Neural cell (in vitro differentiated cells): ENCODE data around the gene SLC25A21.

Experiments used
- EP300 ChIP-seq: fragments of 450-650 bp; conservative IDR thresholded peaks from 2 replicates; pipeline ENCODE4 v1.6.1; 2014; ENCODE audit warnings: antibody characterized with exemption, mild to moderate bottlenecking, moderate library complexity; ENCODE audit not compliant: poor library complexity, severe bottlenecking
- EZH2 ChIP-seq: fragments of 200-600, 300-800 bp; shearing (Covaris generic), sonication (generic); IDR thresholded peaks from 2 replicates; pipeline ENCODE4 v1.6.1; 2014; ENCODE audit warnings: antibody characterized with exemption, low read length, borderline replicate concordance, mild to moderate bottlenecking; ENCODE audit not compliant: insufficient read depth, poor library complexity, severe bottlenecking
- MXI1 ChIP-seq: fragments of 450-650 bp; conservative IDR thresholded peaks from 2 replicates; pipeline ENCODE4 v1.6.1; 2014; ENCODE audit warnings: antibody characterized with exemption, mild to moderate bottlenecking; ENCODE audit not compliant: poor library complexity, severe bottlenecking
- POLR2AphosphoS5 ChIP-seq: IDR thresholded peaks from 2 replicates; pipeline ENCODE4 v1.6.1; 2012
- RAD21 ChIP-seq: fragments of 450-650 bp; conservative IDR thresholded peaks from 2 replicates; pipeline ENCODE4 v1.6.1; 2014; ENCODE audit warnings: antibody characterized with exemption, mild to moderate bottlenecking, moderate library complexity
- SMC3 ChIP-seq: fragments of 450-650 bp; conservative IDR thresholded peaks from 2 replicates; pipeline ENCODE4 v1.6.1; 2014; ENCODE audit warnings: antibody characterized with exemption, mild to moderate bottlenecking, moderate library complexity; ENCODE audit not compliant: poor library complexity
- TF ChIP-seq, protein P1 (sequence below): fragments of 450-650 bp; IDR thresholded peaks from 2 replicates; pipeline ENCODE4 v1.5.1; 2014; ENCODE audit warnings: antibody characterized with exemption, mild to moderate bottlenecking, moderate library complexity; ENCODE audit not compliant: poor library complexity, severe bottlenecking
- TF ChIP-seq, protein P2 (sequence below): IDR thresholded peaks from 2 replicates; pipeline ENCODE4 v1.6.1; 2012; ENCODE audit warnings: borderline replicate concordance

DNA sequence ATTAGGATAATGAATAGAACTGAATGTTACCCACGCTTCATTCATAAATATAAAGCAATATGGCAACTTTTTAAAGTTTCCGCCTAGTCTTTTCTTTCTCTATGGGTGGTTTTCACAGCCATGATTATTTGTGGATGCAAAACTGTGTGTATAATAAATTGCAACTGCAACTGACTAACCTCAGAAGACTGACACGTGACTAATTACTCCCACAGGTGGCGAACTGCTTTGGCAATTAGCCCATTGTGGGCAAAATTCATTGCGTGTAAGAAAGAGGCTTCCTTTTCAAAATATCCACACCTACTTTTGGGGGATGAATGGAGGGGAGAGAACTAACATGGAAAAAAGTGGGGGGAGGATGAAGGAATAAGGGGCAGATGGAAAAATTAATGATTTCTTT lies 79.0 kb downstream of the SLC25A21 start:
- TF ChIP-seq, protein P1, sequence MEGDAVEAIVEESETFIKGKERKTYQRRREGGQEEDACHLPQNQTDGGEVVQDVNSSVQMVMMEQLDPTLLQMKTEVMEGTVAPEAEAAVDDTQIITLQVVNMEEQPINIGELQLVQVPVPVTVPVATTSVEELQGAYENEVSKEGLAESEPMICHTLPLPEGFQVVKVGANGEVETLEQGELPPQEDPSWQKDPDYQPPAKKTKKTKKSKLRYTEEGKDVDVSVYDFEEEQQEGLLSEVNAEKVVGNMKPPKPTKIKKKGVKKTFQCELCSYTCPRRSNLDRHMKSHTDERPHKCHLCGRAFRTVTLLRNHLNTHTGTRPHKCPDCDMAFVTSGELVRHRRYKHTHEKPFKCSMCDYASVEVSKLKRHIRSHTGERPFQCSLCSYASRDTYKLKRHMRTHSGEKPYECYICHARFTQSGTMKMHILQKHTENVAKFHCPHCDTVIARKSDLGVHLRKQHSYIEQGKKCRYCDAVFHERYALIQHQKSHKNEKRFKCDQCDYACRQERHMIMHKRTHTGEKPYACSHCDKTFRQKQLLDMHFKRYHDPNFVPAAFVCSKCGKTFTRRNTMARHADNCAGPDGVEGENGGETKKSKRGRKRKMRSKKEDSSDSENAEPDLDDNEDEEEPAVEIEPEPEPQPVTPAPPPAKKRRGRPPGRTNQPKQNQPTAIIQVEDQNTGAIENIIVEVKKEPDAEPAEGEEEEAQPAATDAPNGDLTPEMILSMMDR = no peak
- TF ChIP-seq EP300 (no peak), SMC3 (no peak), RAD21 (no peak), EZH2 (no peak), POLR2AphosphoS5 (no peak), MXI1 (no peak)
- TF ChIP-seq, protein P2, sequence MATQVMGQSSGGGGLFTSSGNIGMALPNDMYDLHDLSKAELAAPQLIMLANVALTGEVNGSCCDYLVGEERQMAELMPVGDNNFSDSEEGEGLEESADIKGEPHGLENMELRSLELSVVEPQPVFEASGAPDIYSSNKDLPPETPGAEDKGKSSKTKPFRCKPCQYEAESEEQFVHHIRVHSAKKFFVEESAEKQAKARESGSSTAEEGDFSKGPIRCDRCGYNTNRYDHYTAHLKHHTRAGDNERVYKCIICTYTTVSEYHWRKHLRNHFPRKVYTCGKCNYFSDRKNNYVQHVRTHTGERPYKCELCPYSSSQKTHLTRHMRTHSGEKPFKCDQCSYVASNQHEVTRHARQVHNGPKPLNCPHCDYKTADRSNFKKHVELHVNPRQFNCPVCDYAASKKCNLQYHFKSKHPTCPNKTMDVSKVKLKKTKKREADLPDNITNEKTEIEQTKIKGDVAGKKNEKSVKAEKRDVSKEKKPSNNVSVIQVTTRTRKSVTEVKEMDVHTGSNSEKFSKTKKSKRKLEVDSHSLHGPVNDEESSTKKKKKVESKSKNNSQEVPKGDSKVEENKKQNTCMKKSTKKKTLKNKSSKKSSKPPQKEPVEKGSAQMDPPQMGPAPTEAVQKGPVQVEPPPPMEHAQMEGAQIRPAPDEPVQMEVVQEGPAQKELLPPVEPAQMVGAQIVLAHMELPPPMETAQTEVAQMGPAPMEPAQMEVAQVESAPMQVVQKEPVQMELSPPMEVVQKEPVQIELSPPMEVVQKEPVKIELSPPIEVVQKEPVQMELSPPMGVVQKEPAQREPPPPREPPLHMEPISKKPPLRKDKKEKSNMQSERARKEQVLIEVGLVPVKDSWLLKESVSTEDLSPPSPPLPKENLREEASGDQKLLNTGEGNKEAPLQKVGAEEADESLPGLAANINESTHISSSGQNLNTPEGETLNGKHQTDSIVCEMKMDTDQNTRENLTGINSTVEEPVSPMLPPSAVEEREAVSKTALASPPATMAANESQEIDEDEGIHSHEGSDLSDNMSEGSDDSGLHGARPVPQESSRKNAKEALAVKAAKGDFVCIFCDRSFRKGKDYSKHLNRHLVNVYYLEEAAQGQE = no peak
